NB4 (cell line): Measurements from ENCODE around the gene MPC1.
"Not testable (repeated sequence)": the region's sequence is repeated elsewhere in the genome, so short reads cannot be mapped to it uniquely, and the experiment has no call there.

Experiments
- DNase-seq: peaks from one replicate; pipeline ENCODE4 v3.0.0; 2010; ENCODE audit warnings: low read depth
- H3K4me3 ChIP-seq: one replicate; pipeline ENCODE4 v1.5.1; 2011; ENCODE audit warnings: mild to moderate bottlenecking, low read depth, low read length, moderate library complexity
- CTCF ChIP-seq: IDR thresholded peaks from one replicate; pipeline ENCODE4 v1.5.1; 2012; ENCODE audit warnings: low read depth, low read length
- MAX ChIP-seq: IDR thresholded peaks from 2 replicates; pipeline ENCODE4 v1.6.1; 2011; ENCODE audit warnings: low read depth, low read length
- MYC ChIP-seq: IDR thresholded peaks from 2 replicates; pipeline ENCODE4 v1.6.1; 2011; ENCODE audit warnings: low read depth, low read length
- POLR2A ChIP-seq: IDR thresholded peaks from 2 replicates; pipeline ENCODE4 v1.6.1; 2011; ENCODE audit warnings: mild to moderate bottlenecking; ENCODE audit not compliant: insufficient read length; ENCODE audit errors: extremely low read depth

Gene MPC1

DNA sequence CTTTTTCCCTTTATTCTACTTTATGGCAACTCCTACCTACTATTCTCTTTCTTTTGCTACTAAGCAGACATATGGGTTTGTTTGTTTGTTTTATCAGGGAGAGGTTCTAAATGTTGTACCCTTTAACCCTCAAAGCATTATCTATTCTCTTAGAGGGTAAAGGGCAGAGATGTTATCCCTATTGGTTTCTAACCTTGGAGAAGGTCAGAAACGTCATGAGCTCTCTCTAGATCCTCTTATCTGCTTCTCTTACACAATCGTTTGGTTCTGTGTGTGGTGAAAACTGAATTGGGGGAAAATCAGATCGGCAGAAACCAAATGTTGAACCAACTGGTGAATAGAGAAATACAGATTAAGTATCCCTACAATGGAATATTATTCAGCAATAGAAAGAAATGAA lies 6.4 kb upstream of the MPC1 start:
- no peak overlapping the region for H3K4me3 ChIP-seq
- no peak for TF ChIP-seq MYC
- TF ChIP-seq MAX = no peak
- TF ChIP-seq POLR2A = no peak
- TF ChIP-seq CTCF = no peak
- peak; percentile 25 for DNase-seq

- no peak overlapping the region for H3K4me3 ChIP-seq
- TF ChIP-seq POLR2A (no peak), CTCF (no peak), MYC (no peak), MAX (no peak)
- DNase-seq = no peak
Observed at GRCh38 chr6:166388290-166389004, 5.7 kb upstream of the MPC1 start.

GRCh38 chr6:166387642-166388289 lies 5.0 kb upstream of the MPC1 start:
- no peak for DNase-seq
- no peak for TF ChIP-seq MAX
- TF ChIP-seq POLR2A = no peak
- TF ChIP-seq CTCF = no peak
- no peak for TF ChIP-seq MYC
- H3K4me3 ChIP-seq = no peak overlapping the region

DNA sequence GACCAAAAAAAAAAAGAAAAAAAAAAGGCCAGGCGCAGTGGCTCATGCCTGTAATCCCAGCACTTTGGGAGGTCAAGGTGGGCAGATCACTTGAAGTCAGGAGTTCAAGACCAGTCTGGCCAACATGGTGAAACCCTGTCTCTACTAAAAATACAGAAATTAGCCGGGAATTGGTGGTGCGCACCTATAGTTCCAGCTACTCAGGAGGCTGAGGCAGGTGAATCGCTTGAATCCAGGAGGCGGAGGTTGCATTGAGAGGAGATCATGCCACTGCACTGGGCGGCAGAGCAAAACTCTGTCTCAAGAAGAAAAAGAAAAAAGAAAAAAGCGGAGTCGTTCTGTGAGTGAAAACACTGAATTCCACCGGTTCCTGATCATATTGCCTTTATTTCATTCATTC lies 4.4 kb upstream of the MPC1 start:
- DNase-seq, H3K4me3 ChIP-seq: not testable (repeated sequence)

- no peak overlapping the region for H3K4me3 ChIP-seq
- no peak for DNase-seq
- no peak for TF ChIP-seq CTCF
- TF ChIP-seq MAX = no peak
- no peak for TF ChIP-seq POLR2A
- no peak for TF ChIP-seq MYC
Observed at GRCh38 chr6:166386111-166386510, 3.4 kb upstream of the MPC1 start.

GRCh38 chr6:166383802-166384363 lies 1.1 kb upstream of the MPC1 start:
- not testable (repeated sequence) for DNase-seq
- H3K4me3 ChIP-seq = peak overlapping the region; percentile 85

DNA sequence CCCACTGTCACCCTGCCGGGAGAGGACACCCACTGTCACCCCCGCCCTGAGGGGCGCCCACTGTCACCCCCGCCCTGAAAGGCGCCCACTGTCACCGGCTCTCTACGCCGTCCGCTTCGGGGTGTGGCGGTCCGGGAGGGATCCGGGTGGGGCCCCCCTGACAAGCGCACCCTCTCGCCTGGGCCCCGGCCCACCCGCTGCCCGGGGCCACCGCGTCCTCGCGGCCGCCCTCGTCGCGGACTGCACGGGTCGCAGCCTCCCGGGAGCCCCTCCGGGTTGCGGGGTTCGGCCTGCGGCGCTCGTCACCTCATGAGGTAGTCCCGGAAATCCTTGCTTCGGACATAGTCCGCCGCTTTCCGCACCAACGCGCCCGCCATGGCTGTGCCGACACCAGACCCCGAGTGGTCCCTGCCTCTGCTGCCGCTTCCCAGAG lies 224 bp downstream of the MPC1 start:
- peak overlapping the region; percentile 82 for H3K4me3 ChIP-seq
- TF ChIP-seq POLR2A = no peak
- TF ChIP-seq MAX = no peak
- no peak for TF ChIP-seq CTCF
- TF ChIP-seq MYC = no peak
- DNase-seq = no peak
